ENCODE measurements around the gene MCM3AP.

The MCM3AP gene

DNA sequence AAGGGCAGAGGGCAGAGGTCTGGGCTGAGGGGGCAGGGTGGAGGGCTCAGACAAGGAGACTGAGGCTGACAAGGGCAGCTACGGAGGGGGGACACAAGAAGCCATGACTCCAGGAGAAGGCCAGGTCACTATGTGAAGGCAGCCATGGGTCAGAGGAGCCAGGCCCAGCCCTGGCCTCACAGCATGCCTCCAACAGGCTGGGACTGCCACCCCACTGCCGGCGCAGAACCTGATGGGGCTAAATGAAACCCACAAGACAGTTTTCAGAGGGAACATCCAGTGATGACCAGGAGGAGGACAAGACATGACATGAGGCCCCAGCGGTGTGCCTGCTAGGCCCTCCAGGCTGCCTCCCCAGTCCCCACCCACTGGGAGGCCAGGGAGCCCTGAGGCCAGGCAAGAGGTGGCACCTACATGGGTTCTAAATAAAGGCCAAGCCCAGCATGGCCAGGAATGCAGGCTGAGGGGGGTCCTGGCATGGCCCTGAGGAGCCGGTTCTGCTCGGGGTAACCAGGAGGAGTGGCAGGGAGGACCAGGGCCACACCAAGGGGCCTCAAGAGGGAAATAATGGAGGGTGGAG is 29.6 kb downstream of the MCM3AP start:
- no peak overlapping the region for H3K9ac ChIP-seq (ENCODE audit: low read depth in 1 of 2, low read length in 2 of 2)
- no peak overlapping the region for H3K27ac ChIP-seq (ENCODE audit: low read depth in 2 of 2, low read length in 2 of 2)
- H3K9me3 ChIP-seq (ENCODE audit: control insufficient read depth in 2 of 2, low read length in 2 of 2), result no peaks in the 10 kb centered on the region
- H3K36me3 ChIP-seq (ENCODE audit: control insufficient read depth in 2 of 2, insufficient read depth in 2 of 2, low read length in 2 of 2), result peaks cover 69 to 83% of the 10 kb centered on the region in 2 donors
- H3K4me1 ChIP-seq (ENCODE audit: control insufficient read depth in 2 of 2, insufficient read depth in 2 of 2, low read length in 2 of 2), result no peaks in the 10 kb centered on the region
- H3K27me3 ChIP-seq (ENCODE audit: control insufficient read depth in 2 of 2, insufficient read depth in 2 of 2, low read length in 2 of 2), result no peaks in the 10 kb centered on the region
- no peak overlapping the region for H3K4me3 ChIP-seq (ENCODE audit: low read length in 2 of 2)

GRCh38 chr21:46255166-46255565 is 30.2 kb downstream of the MCM3AP start:
- Histone ChIP-seq H3K27ac (ENCODE audit: low read depth in 2 of 2, low read length in 2 of 2) (no peak overlapping the region), H3K9ac (ENCODE audit: low read depth in 1 of 2, low read length in 2 of 2) (no peak overlapping the region), H3K27me3 (ENCODE audit: control insufficient read depth in 2 of 2, insufficient read depth in 2 of 2, low read length in 2 of 2) (no peaks in the 10 kb centered on the region), H3K4me1 (ENCODE audit: control insufficient read depth in 2 of 2, insufficient read depth in 2 of 2, low read length in 2 of 2) (no peaks in the 10 kb centered on the region), H3K36me3 (ENCODE audit: control insufficient read depth in 2 of 2, insufficient read depth in 2 of 2, low read length in 2 of 2) (peaks cover 70 to 81% of the 10 kb centered on the region in 2 donors), H3K4me3 (ENCODE audit: low read length in 2 of 2) (no peak overlapping the region), H3K9me3 (ENCODE audit: control insufficient read depth in 2 of 2, low read length in 2 of 2) (no peaks in the 10 kb centered on the region)

DNA sequence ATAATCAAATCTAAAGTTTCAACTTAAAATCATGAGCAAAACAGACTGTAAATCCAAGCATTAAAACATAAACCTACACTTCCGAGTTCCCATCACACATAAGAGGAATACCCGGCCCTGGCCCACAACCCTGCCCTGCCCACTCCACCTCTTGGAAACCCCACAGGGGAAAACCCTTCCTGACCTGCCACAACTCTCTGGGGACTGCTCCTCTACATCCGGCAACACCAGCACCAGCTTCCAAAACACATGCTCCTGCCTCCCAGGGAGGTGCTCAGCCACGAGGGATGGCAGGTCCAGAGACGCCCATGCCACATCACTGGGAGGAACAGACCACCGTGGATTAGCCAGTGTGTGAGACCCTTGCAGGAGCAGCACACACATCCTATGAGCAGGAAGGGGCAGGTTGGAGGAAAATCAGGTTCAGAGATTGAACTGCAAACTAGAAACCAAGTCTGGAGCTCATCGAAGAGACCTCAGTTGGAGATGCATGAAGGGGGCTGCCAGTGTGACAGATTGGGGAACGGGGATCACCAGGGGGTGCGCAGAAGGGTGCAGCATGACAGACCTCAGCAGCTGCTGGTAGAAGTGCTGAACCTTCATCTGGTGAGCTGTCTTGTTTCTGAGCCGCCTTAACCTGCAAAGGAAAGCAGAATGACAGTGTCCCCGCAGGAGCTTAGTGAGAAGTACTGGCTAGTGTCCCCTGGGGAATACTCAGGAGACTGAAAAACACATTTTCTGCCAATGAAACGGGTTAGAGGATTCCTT is 31.0 kb downstream of the MCM3AP start:
- Histone ChIP-seq H3K4me1 (ENCODE audit: control insufficient read depth in 2 of 2, insufficient read depth in 2 of 2, low read length in 2 of 2) (no peaks in the 10 kb centered on the region), H3K4me3 (ENCODE audit: low read length in 2 of 2) (no peak overlapping the region), H3K27ac (ENCODE audit: low read depth in 2 of 2, low read length in 2 of 2) (peak overlapping the region in 1 of 2 donors; percentile 13), H3K9ac (ENCODE audit: low read depth in 1 of 2, low read length in 2 of 2) (no peak overlapping the region), H3K9me3 (ENCODE audit: control insufficient read depth in 2 of 2, low read length in 2 of 2) (no peaks in the 10 kb centered on the region), H3K36me3 (ENCODE audit: control insufficient read depth in 2 of 2, insufficient read depth in 2 of 2, low read length in 2 of 2) (peaks cover 76 to 83% of the 10 kb centered on the region in 2 donors), H3K27me3 (ENCODE audit: control insufficient read depth in 2 of 2, insufficient read depth in 2 of 2, low read length in 2 of 2) (no peaks in the 10 kb centered on the region)

- H3K36me3 ChIP-seq (ENCODE audit: control insufficient read depth in 2 of 2, insufficient read depth in 2 of 2, low read length in 2 of 2), result peaks cover 78 to 86% of the 10 kb centered on the region in 2 donors
- no peak overlapping the region for H3K4me3 ChIP-seq (ENCODE audit: low read length in 2 of 2)
- H3K9me3 ChIP-seq (ENCODE audit: control insufficient read depth in 2 of 2, low read length in 2 of 2), result no peaks in the 10 kb centered on the region
- no peak overlapping the region for H3K9ac ChIP-seq (ENCODE audit: low read depth in 1 of 2, low read length in 2 of 2)
- H3K27ac ChIP-seq (ENCODE audit: low read depth in 2 of 2, low read length in 2 of 2), result no peak overlapping the region
- H3K27me3 ChIP-seq (ENCODE audit: control insufficient read depth in 2 of 2, insufficient read depth in 2 of 2, low read length in 2 of 2), result no peaks in the 10 kb centered on the region
- no peaks in the 10 kb centered on the region for H3K4me1 ChIP-seq (ENCODE audit: control insufficient read depth in 2 of 2, insufficient read depth in 2 of 2, low read length in 2 of 2)
Measured at GRCh38 chr21:46253610-46254124, 31.7 kb downstream of the MCM3AP start.

DNA sequence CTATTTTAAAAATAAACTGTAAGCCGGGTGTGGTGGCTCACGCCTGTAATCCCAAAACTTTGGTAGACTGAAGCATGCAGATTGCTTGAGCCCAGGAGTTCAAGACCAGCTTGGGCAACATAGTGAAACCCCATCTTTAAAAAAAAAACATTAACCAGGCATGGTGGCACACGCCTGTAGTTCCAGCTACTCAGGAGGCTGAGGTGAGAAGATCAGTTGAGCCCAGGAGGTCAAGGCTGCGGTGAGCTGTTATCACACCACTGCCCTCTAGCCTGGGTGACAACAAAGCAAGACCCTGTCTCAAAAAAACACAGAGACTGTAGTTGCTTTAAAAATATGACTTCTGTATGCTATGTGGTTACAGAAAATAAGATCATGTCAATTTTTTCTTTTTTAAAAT is 32.6 kb downstream of the MCM3AP start:
- Histone ChIP-seq H3K9ac (ENCODE audit: low read depth in 1 of 2, low read length in 2 of 2) (no peak overlapping the region), H3K27ac (ENCODE audit: low read depth in 2 of 2, low read length in 2 of 2) (no peak overlapping the region), H3K4me3 (ENCODE audit: low read length in 2 of 2) (no peak overlapping the region), H3K9me3 (ENCODE audit: control insufficient read depth in 2 of 2, low read length in 2 of 2) (no peaks in the 10 kb centered on the region), H3K4me1 (ENCODE audit: control insufficient read depth in 2 of 2, insufficient read depth in 2 of 2, low read length in 2 of 2) (no peaks in the 10 kb centered on the region), H3K36me3 (ENCODE audit: control insufficient read depth in 2 of 2, insufficient read depth in 2 of 2, low read length in 2 of 2) (peaks cover 75 to 80% of the 10 kb centered on the region in 2 donors), H3K27me3 (ENCODE audit: control insufficient read depth in 2 of 2, insufficient read depth in 2 of 2, low read length in 2 of 2) (no peaks in the 10 kb centered on the region)

DNA sequence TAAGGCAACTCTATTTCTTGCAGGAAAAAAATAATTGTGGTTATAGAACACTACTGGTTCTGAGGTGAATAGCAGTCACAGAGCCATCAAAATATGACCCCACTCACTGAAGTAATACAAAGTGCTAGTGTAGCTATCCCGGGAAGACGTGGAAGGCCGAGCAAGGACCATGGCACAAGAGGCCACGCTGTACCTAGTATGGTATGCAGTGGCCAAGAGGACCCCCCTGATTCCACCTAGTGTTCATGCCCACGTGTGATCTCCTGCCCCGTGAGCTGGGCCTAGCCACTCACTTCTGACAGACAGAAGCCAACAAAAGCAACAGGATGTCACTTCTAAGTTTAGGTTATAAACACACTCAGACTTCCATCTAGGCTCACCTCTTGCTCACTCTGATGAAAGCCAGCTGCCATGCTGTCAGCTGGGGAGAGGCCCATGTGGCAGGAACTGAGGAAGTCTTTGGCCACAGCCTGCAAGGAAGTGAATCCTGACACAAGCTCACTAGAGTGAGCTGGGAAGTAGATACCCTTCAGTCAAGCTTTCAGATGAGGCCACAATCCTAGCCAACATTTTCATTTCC is 35.2 kb downstream of the MCM3AP start:
- no peak overlapping the region for H3K4me3 ChIP-seq (ENCODE audit: low read length in 2 of 2)
- no peaks in the 10 kb centered on the region for H3K4me1 ChIP-seq (ENCODE audit: control insufficient read depth in 2 of 2, insufficient read depth in 2 of 2, low read length in 2 of 2)
- H3K36me3 ChIP-seq (ENCODE audit: control insufficient read depth in 2 of 2, insufficient read depth in 2 of 2, low read length in 2 of 2), result peaks cover 63 to 74% of the 10 kb centered on the region in 2 donors
- H3K9ac ChIP-seq (ENCODE audit: low read depth in 1 of 2, low read length in 2 of 2), result no peak overlapping the region
- H3K9me3 ChIP-seq (ENCODE audit: control insufficient read depth in 2 of 2, low read length in 2 of 2), result no peaks in the 10 kb centered on the region
- H3K27ac ChIP-seq (ENCODE audit: low read depth in 2 of 2, low read length in 2 of 2), result no peak overlapping the region
- no peaks in the 10 kb centered on the region for H3K27me3 ChIP-seq (ENCODE audit: control insufficient read depth in 2 of 2, insufficient read depth in 2 of 2, low read length in 2 of 2)

- H3K27me3 ChIP-seq (ENCODE audit: control insufficient read depth in 2 of 2, insufficient read depth in 2 of 2, low read length in 2 of 2), result no peaks in the 10 kb centered on the region
- no peak overlapping the region for H3K27ac ChIP-seq (ENCODE audit: low read depth in 2 of 2, low read length in 2 of 2)
- peaks cover 65 to 74% of the 10 kb centered on the region in 2 donors for H3K36me3 ChIP-seq (ENCODE audit: control insufficient read depth in 2 of 2, insufficient read depth in 2 of 2, low read length in 2 of 2)
- no peaks in the 10 kb centered on the region for H3K9me3 ChIP-seq (ENCODE audit: control insufficient read depth in 2 of 2, low read length in 2 of 2)
- H3K4me1 ChIP-seq (ENCODE audit: control insufficient read depth in 2 of 2, insufficient read depth in 2 of 2, low read length in 2 of 2), result no peaks in the 10 kb centered on the region
- no peak overlapping the region for H3K9ac ChIP-seq (ENCODE audit: low read depth in 1 of 2, low read length in 2 of 2)
- no peak overlapping the region for H3K4me3 ChIP-seq (ENCODE audit: low read length in 2 of 2)
Measured at GRCh38 chr21:46248827-46249226, 36.6 kb downstream of the MCM3AP start.

- Histone ChIP-seq H3K36me3 (ENCODE audit: control insufficient read depth in 2 of 2, insufficient read depth in 2 of 2, low read length in 2 of 2) (peaks cover 65 to 74% of the 10 kb centered on the region in 2 donors), H3K27me3 (ENCODE audit: control insufficient read depth in 2 of 2, insufficient read depth in 2 of 2, low read length in 2 of 2) (no peaks in the 10 kb centered on the region), H3K4me3 (ENCODE audit: low read length in 2 of 2) (no peak overlapping the region), H3K9me3 (ENCODE audit: control insufficient read depth in 2 of 2, low read length in 2 of 2) (no peaks in the 10 kb centered on the region), H3K4me1 (ENCODE audit: control insufficient read depth in 2 of 2, insufficient read depth in 2 of 2, low read length in 2 of 2) (no peaks in the 10 kb centered on the region), H3K27ac (ENCODE audit: low read depth in 2 of 2, low read length in 2 of 2) (no peak overlapping the region), H3K9ac (ENCODE audit: low read depth in 1 of 2, low read length in 2 of 2) (no peak overlapping the region)
Measured at GRCh38 chr21:46248422-46248782, 37.0 kb downstream of the MCM3AP start.

DNA sequence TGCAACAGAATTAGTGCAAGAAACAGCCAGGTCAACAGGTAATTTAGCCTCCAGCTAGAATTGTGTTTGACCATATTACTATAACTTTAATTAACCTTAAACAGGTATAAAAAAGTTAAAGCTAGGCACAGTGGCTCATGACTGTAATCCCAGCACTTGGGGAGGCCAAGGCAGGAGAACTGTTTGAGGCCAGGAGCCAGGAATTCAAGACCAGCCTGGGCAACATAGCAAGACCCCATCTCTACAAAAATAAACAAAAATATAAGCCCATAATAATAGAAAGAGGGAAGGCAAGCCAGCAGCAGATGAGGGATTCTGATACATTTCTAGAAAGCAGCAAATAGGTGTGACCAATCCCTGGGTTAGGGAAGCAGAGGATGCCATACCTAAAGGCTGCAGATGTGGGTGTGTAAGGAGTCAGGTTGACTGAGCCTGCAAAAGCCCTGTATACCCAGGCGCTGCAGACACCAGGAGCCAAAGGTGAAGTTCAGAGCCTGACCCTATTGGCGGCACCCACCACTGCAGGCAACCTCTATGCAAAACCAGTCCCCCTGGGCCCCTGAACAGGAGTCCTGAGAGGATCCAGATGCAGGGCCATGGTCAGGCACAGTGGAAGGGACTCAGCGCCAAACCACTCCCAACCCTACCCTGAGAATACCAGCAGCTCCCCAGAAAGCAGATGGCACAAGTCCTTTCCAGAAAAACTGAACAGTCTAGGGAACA is 37.6 kb downstream of the MCM3AP start:
- no peak overlapping the region for H3K27ac ChIP-seq (ENCODE audit: low read depth in 2 of 2, low read length in 2 of 2)

GRCh38 chr21:46246345-46246744 is 39.1 kb downstream of the MCM3AP start:
- H3K27me3 ChIP-seq (ENCODE audit: control insufficient read depth in 2 of 2, insufficient read depth in 2 of 2, low read length in 2 of 2), result no peaks in the 10 kb centered on the region
- H3K36me3 ChIP-seq (ENCODE audit: control insufficient read depth in 2 of 2, insufficient read depth in 2 of 2, low read length in 2 of 2), result peaks cover 76% of the 10 kb centered on the region in 2 donors

More for the DNA sequence above, 37.6 kb downstream of the MCM3AP start:
- Histone ChIP-seq H3K4me1 (ENCODE audit: control insufficient read depth in 2 of 2, insufficient read depth in 2 of 2, low read length in 2 of 2) (no peaks in the 10 kb centered on the region), H3K36me3 (ENCODE audit: control insufficient read depth in 2 of 2, insufficient read depth in 2 of 2, low read length in 2 of 2) (peaks cover 69 to 75% of the 10 kb centered on the region in 2 donors), H3K27me3 (ENCODE audit: control insufficient read depth in 2 of 2, insufficient read depth in 2 of 2, low read length in 2 of 2) (no peaks in the 10 kb centered on the region), H3K9me3 (ENCODE audit: control insufficient read depth in 2 of 2, low read length in 2 of 2) (no peaks in the 10 kb centered on the region), H3K9ac (ENCODE audit: low read depth in 1 of 2, low read length in 2 of 2) (no peak overlapping the region), H3K4me3 (ENCODE audit: low read length in 2 of 2) (no peak overlapping the region)

More at GRCh38 chr21:46246345-46246744, 39.1 kb downstream of the MCM3AP start:
- Histone ChIP-seq H3K9ac (ENCODE audit: low read depth in 1 of 2, low read length in 2 of 2) (no peak overlapping the region), H3K4me1 (ENCODE audit: control insufficient read depth in 2 of 2, insufficient read depth in 2 of 2, low read length in 2 of 2) (no peaks in the 10 kb centered on the region), H3K4me3 (ENCODE audit: low read length in 2 of 2) (no peak overlapping the region), H3K27ac (ENCODE audit: low read depth in 2 of 2, low read length in 2 of 2) (no peak overlapping the region), H3K9me3 (ENCODE audit: control insufficient read depth in 2 of 2, low read length in 2 of 2) (no peaks in the 10 kb centered on the region)
